Neuronal stem cell (in vitro differentiated cells): ENCODE measurements around the gene ZNF595.
"Not testable (repeated sequence)": the region's sequence is repeated elsewhere in the genome, so short reads cannot be mapped to it uniquely, and the experiment has no call there.

ENCODE experiments used
- DNase-seq: peaks from one replicate; pipeline ENCODE4 v3.0.0-alpha.2; 2013; ENCODE audit warnings: low spot score
- H2AFZ ChIP-seq: one replicate; pipeline ENCODE4 v1.6.1; 2013; ENCODE audit warnings: mild to moderate bottlenecking, low read length, inconsistent platforms
- H2AK5ac ChIP-seq: 2 replicates; pipeline ENCODE4 v1.6.1; 2013; ENCODE audit warnings: low read depth, mild to moderate bottlenecking, inconsistent platforms, low read length, moderate library complexity, mixed read lengths
- H2BK120ac ChIP-seq: 2 replicates; pipeline ENCODE4 v1.6.1; 2013; ENCODE audit warnings: low read depth, mild to moderate bottlenecking, inconsistent platforms, low read length, moderate library complexity, mixed read lengths
- H2BK12ac ChIP-seq: one replicate; pipeline ENCODE4 v1.6.1; 2013; ENCODE audit warnings: low read length, inconsistent platforms
- H2BK15ac ChIP-seq: 2 replicates; pipeline ENCODE4 v1.6.1; 2013; ENCODE audit warnings: mild to moderate bottlenecking, low read length, inconsistent platforms, mixed read lengths
- H2BK5ac ChIP-seq: one replicate; pipeline ENCODE4 v1.6.1; 2013; ENCODE audit warnings: inconsistent platforms, mild to moderate bottlenecking, low read length, moderate library complexity
- H3K14ac ChIP-seq: one replicate; pipeline ENCODE4 v1.6.1; 2013; ENCODE audit warnings: low read length, inconsistent platforms
- H3K18ac ChIP-seq: 2 replicates; pipeline ENCODE4 v1.6.1; 2013; ENCODE audit warnings: low read length, inconsistent platforms
- H3K23ac ChIP-seq: 2 replicates; pipeline ENCODE4 v1.6.1; 2013; ENCODE audit warnings: low read depth, mild to moderate bottlenecking, mixed read lengths, low read length, inconsistent platforms; ENCODE audit not compliant: poor library complexity
- H3K27ac ChIP-seq: replicated peaks from 3 replicates; pipeline ENCODE4 v1.5.1; 2013; ENCODE audit warnings: low read length, inconsistent platforms
- H3K27me3 ChIP-seq, 3 experiments: 2 replicates each; pipeline ENCODE4 v1.6.1; 2013; ENCODE audit warnings: low read length in 3 of 3, mild to moderate bottlenecking in 2 of 3, inconsistent platforms in 1 of 3, low read depth in 1 of 3, mixed read lengths in 1 of 3, moderate library complexity in 1 of 3; ENCODE audit not compliant: control insufficient read depth in 3 of 3, insufficient read depth in 3 of 3
- H3K36me3 ChIP-seq, 2 donors: replicated peaks in 1 of 2; 2 replicates each; pipeline ENCODE4 v1.6.1; 2013; ENCODE audit warnings: low read length in 2 of 2; ENCODE audit not compliant: control insufficient read depth in 2 of 2, insufficient read depth in 2 of 2
- H3K4ac ChIP-seq: 2 replicates; pipeline ENCODE4 v1.6.1; 2013; ENCODE audit warnings: inconsistent platforms, mild to moderate bottlenecking, low read length, moderate library complexity
- H3K4me1 ChIP-seq, 2 donors: 1 replicate in 1 of 2; 2 replicates in 1 of 2; pipeline ENCODE4 v1.6.1; 2013; ENCODE audit warnings: low read length in 2 of 2, low read depth in 1 of 2; ENCODE audit not compliant: control insufficient read depth in 2 of 2, insufficient read depth in 1 of 2
- H3K4me2 ChIP-seq: one replicate; pipeline ENCODE4 v1.6.1; 2013; ENCODE audit warnings: mild to moderate bottlenecking, low read length, inconsistent platforms; ENCODE audit not compliant: insufficient read depth, poor library complexity, severe bottlenecking
- H3K4me3 ChIP-seq, 2 donors: 2 replicates each; pipeline ENCODE4 v1.5.1; 2013; ENCODE audit warnings: low read length in 2 of 2, mild to moderate bottlenecking in 2 of 2, inconsistent platforms in 1 of 2, moderate library complexity in 1 of 2
- H3K79me1 ChIP-seq: one replicate; pipeline ENCODE4 v1.6.1; 2013; ENCODE audit warnings: low read depth, mild to moderate bottlenecking, inconsistent platforms, low read length, moderate library complexity
- H3K9ac ChIP-seq: one replicate; pipeline ENCODE4 v1.6.1; 2013; ENCODE audit warnings: mild to moderate bottlenecking, low read depth, low read length, inconsistent platforms; ENCODE audit not compliant: poor library complexity
- H3K9me3 ChIP-seq, 2 donors: replicated peaks in 1 of 2; 2 replicates each; pipeline versions ENCODE3 to v1.6.1; 2013; ENCODE audit warnings: low read length in 2 of 2, mild to moderate bottlenecking in 2 of 2, inconsistent platforms in 1 of 2, low read depth in 1 of 2, mixed read lengths in 1 of 2, moderate library complexity in 1 of 2; ENCODE audit not compliant: control insufficient read depth in 2 of 2, insufficient read depth in 1 of 2
- H4K8ac ChIP-seq: one replicate; pipeline ENCODE4 v1.6.1; 2013; ENCODE audit warnings: low read depth, mild to moderate bottlenecking, inconsistent platforms, low read length, moderate library complexity
- H4K91ac ChIP-seq: one replicate; pipeline ENCODE4 v1.6.1; 2013; ENCODE audit warnings: low read length, low read depth, mild to moderate bottlenecking, inconsistent platforms; ENCODE audit not compliant: poor library complexity
- WGBS, 2 donors: extraction: QIAGEN DNeasy Blood & Tissue Kit; methylation state at CpG; one replicate each; pipeline ENCODE4 v1.1.7; 2013; ENCODE audit warnings: missing lambda C conversion rate in 2 of 2, mixed read lengths in 1 of 2; ENCODE audit not compliant: insufficient read length in 2 of 2, insufficient replicate concordance in 1 of 2; ENCODE audit errors: extremely low coverage in 2 of 2; 5-methylcytosine and 5-hydroxymethylcytosine counted together

The ZNF595 gene

GRCh38 chr4:123922-124274 lies 70.8 kb downstream of the ZNF595 start:
- H2BK12ac ChIP-seq, H3K27me3 ChIP-seq, H3K18ac ChIP-seq, H3K79me1 ChIP-seq, H4K91ac ChIP-seq, H2BK15ac ChIP-seq, DNase-seq, H3K9ac ChIP-seq, H3K4me1 ChIP-seq, H4K8ac ChIP-seq, H3K14ac ChIP-seq, H3K23ac ChIP-seq, H3K4ac ChIP-seq, H2AK5ac ChIP-seq, H2BK5ac ChIP-seq, H2BK120ac ChIP-seq: not testable (repeated sequence)
- Histone ChIP-seq H2AFZ (peak overlapping the region; percentile 91), H3K4me2 (peak overlapping the region; percentile 29), H3K4me3 (peak overlapping the region; percentile 36 to 75), H3K27ac (peak overlapping the region; percentile 57), H3K36me3 (peaks cover 15 to 22% of the 10 kb centered on the region in 2 donors), H3K9me3 (peaks cover 10 to 30% of the 10 kb centered on the region in 2 donors)
- WGBS, 2 donors = no CpG with 5 or more reads among the region's 10 CpGs

GRCh38 chr4:124275-125081 lies 71.4 kb downstream of the ZNF595 start, which contains the start of gene ZNF718:
TSS of gene ZNF718 (plus strand) at chr4:124501. CDS start at chr4:124671, 170 bp downstream.
- H3K18ac ChIP-seq = peak within 1 kb of the TSS; percentile 36
- peaks cover 10 to 30% of the 10 kb centered on the region in 2 donors for H3K9me3 ChIP-seq
- no peak within 1 kb of the TSS for H2BK15ac ChIP-seq
- peak within 1 kb of the TSS; percentile 89 for H3K27ac ChIP-seq
- peak within 1 kb of the TSS; percentile 96 for H3K9ac ChIP-seq
- peak within 1 kb of the TSS; percentile 88 for H2BK5ac ChIP-seq
- H3K36me3 ChIP-seq = peaks cover 15 to 22% of the 10 kb centered on the region in 2 donors
- H3K23ac ChIP-seq = peak within 1 kb of the TSS; percentile 49
- no peak within 1 kb of the TSS for H3K4ac ChIP-seq
- no peaks in the 10 kb centered on the region for H3K27me3 ChIP-seq
- H2BK12ac ChIP-seq = no peak within 1 kb of the TSS
- no peak within 1 kb of the TSS for H4K8ac ChIP-seq
- H2AK5ac ChIP-seq = peak within 1 kb of the TSS; percentile 85
- H3K4me2 ChIP-seq = peak within 1 kb of the TSS; percentile 82
- peak; percentile 97 for DNase-seq
- H3K4me3 ChIP-seq = peak within 1 kb of the TSS; percentile 75 to 98
- H3K4me1 ChIP-seq = peaks cover 0 to 5% of the 10 kb centered on the region in 2 donors
- no peak within 1 kb of the TSS for H4K91ac ChIP-seq
- H3K79me1 ChIP-seq = peaks cover 2% of the 10 kb centered on the region
- WGBS, 2 donors = no CpG with 5 or more reads among the region's 44 CpGs
- peak within 1 kb of the TSS; percentile 91 for H2AFZ ChIP-seq
- peak within 1 kb of the TSS; percentile 79 for H3K14ac ChIP-seq
- no peak within 1 kb of the TSS for H2BK120ac ChIP-seq

- H3K79me1 ChIP-seq = peaks cover 2% of the 10 kb centered on the region
- H3K9ac ChIP-seq = peak overlapping the region; percentile 96
- peak overlapping the region; percentile 85 for H2AK5ac ChIP-seq
- peak overlapping the region; percentile 89 for H3K27ac ChIP-seq
- H3K14ac ChIP-seq = peak overlapping the region; percentile 39
- peak overlapping the region; percentile 75 to 98 for H3K4me3 ChIP-seq
- DNase-seq = peak; percentile 17
- H2BK15ac ChIP-seq = no peak overlapping the region
- no peak overlapping the region for H4K91ac ChIP-seq
- H2BK120ac ChIP-seq = no peak overlapping the region
- peak overlapping the region; percentile 91 for H2AFZ ChIP-seq
- H3K4ac ChIP-seq = no peak overlapping the region
- H3K4me1 ChIP-seq = peaks cover 0 to 5% of the 10 kb centered on the region in 2 donors
- H3K18ac ChIP-seq = peak overlapping the region; percentile 36
- peaks cover 15 to 25% of the 10 kb centered on the region in 2 donors for H3K36me3 ChIP-seq
- no peak overlapping the region for H4K8ac ChIP-seq
- H3K9me3 ChIP-seq = peaks cover 10 to 26% of the 10 kb centered on the region in 2 donors
- H3K23ac ChIP-seq = peak overlapping the region; percentile 49
- peak overlapping the region; percentile 39 for H2BK5ac ChIP-seq
- no peak overlapping the region for H2BK12ac ChIP-seq
- H3K4me2 ChIP-seq = peak overlapping the region; percentile 82
- no CpG with 5 or more reads among the region's 30 CpGs for WGBS, 2 donors
- no peaks in the 10 kb centered on the region for H3K27me3 ChIP-seq
These were observed 72.1 kb downstream of the ZNF595 start for GRCh38 chr4:125091-125771.

DNA sequence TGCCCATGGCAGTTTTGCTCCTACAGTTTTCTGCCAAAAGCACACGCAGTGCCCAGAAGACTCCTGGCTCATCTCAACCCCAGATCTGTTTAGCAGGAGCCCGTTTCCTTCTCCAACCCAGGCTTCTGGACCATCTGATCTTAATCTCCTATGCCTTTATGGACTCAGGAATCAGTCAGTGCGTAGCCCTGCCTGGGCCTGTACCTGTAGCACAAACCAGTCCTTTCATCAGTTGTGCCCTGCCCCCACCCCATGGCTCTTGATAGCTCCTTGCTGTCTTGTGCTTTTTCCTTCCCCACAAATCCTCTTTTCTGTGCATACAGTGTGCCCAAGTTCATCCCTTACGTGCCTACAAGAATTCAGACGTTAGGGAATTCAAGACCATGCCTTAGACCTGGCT lies 72.7 kb downstream of the ZNF595 start:
- Histone ChIP-seq H3K4ac (no peak overlapping the region), H3K14ac (peak overlapping the region; percentile 39), H4K91ac (no peak overlapping the region), H2BK120ac (no peak overlapping the region), H2BK12ac (no peak overlapping the region), H3K4me2 (peak overlapping the region; percentile 82), H3K27me3 (no peaks in the 10 kb centered on the region), H2AK5ac (no peak overlapping the region), H3K9me3 (peaks cover 10 to 23% of the 10 kb centered on the region in 2 donors), H3K23ac (no peak overlapping the region), H3K79me1 (peaks cover 2% of the 10 kb centered on the region), H3K4me1 (peaks cover 0 to 5% of the 10 kb centered on the region in 2 donors), H3K27ac (no peak overlapping the region), H3K9ac (peak overlapping the region; percentile 96), H3K4me3 (peak overlapping the region; percentile 75 to 98), H2BK15ac (no peak overlapping the region), H4K8ac (no peak overlapping the region), H3K18ac (peak overlapping the region; percentile 5), H2AFZ (peak overlapping the region; percentile 91), H3K36me3 (peaks cover 15 to 25% of the 10 kb centered on the region in 2 donors), H2BK5ac (no peak overlapping the region)
- no peak for DNase-seq
- WGBS, 2 donors = no CpG with 5 or more reads among the region's 5 CpGs
